K562 (cell line): ENCODE data around the gene UBE2QL1. TPM values are rescaled to one million over a fixed set of nuclear protein-coding genes. Genes with fewer than 3 reads are reported as not detected.

Experiments
- ATAC-seq: fragments of 200-7000 bp; cut with Tn5 transposase; 3 replicates; pipeline ENCODE4 v1.9.1; 2020; ENCODE audit warnings: moderate library complexity
- BruUV-seq: library from RNA; stranded (reverse); fragments of 400-500 nt; replicated peaks from 2 replicates; lab custom pipeline; 2021; lab: Mats Ljungman, UMichigan
- CTCF ChIA-PET: fragments of 300-600 bp; formaldehyde crosslinking; extraction: SDS; loops from one replicate; lab custom pipeline; 2021; ENCODE audit warnings: low intra/inter-chr PET ratio; lab: Yijun Ruan, JAX
- POLR2A ChIA-PET: fragments of 300-600, 350-650 bp; sonication (Branson Sonifier 250); formaldehyde crosslinking; extraction: SDS; loops from one replicate; lab custom pipeline; 2021; ENCODE audit warnings: antibody characterized with exemption, inconsistent platforms; lab: Yijun Ruan, JAX
- DNase-seq, 4 experiments: peaks; one replicate each; pipeline versions ENCODE4 v3.0.0 to v3.0.0-alpha.2; 2011 to 2018; ENCODE audit warnings: low spot score in 3 of 4, mixed read lengths in 3 of 4; ENCODE audit errors: extremely low read depth in 1 of 4
- FAIRE-seq: peaks from 2 replicates; lab custom pipeline; 2011; peaks lifted over from hg19 to GRCh38; lab: Jason Lieb, UNC
- H2AFZ ChIP-seq: 2 replicates; pipeline ENCODE4 v1.6.0; 2011; ENCODE audit warnings: low read depth, low read length, control low read depth, inconsistent platforms
- H3K27ac ChIP-seq: fragments of 200-600 bp; 3 replicates; pipeline ENCODE4 v1.8.0; 2011; ENCODE audit warnings: low read depth, mild to moderate bottlenecking, control low read depth, inconsistent platforms, low read length, moderate library complexity, mixed read lengths; ENCODE audit errors: extremely low read depth
- H3K27me3 ChIP-seq, 2 experiments: fragments of 300-600 bp in 1 of 2; 2 replicates in 1 of 2; 3 replicates in 1 of 2; pipeline versions ENCODE4 v1.6.0 to v1.8.0; 2011; ENCODE audit warnings: inconsistent platforms in 2 of 2, low read length in 2 of 2, mild to moderate bottlenecking in 1 of 2, mixed read lengths in 1 of 2, moderate library complexity in 1 of 2; ENCODE audit not compliant: control insufficient read depth in 2 of 2, insufficient read depth in 2 of 2
- H3K36me3 ChIP-seq: fragments of 300-600 bp; 3 replicates; pipeline ENCODE4 v1.8.0; 2011; ENCODE audit warnings: mild to moderate bottlenecking, low read length, inconsistent platforms; ENCODE audit not compliant: control insufficient read depth, insufficient read depth
- H3K4me1 ChIP-seq, 2 experiments: fragments of 200-600 bp in 1 of 2; replicated peaks in 1 of 2; 2 replicates in 1 of 2; 3 replicates in 1 of 2; pipeline versions ENCODE4 v1.5.1 to v1.8.0; 2011; ENCODE audit warnings: inconsistent platforms in 2 of 2, low read length in 2 of 2, mild to moderate bottlenecking in 1 of 2, mixed read lengths in 1 of 2, moderate library complexity in 1 of 2; ENCODE audit not compliant: control insufficient read depth in 2 of 2, insufficient read depth in 2 of 2
- H3K4me2 ChIP-seq: 2 replicates; pipeline ENCODE4 v1.6.1; 2011; ENCODE audit warnings: low read length, control low read depth, inconsistent platforms, mixed read lengths; ENCODE audit not compliant: insufficient read depth
- H3K4me3 ChIP-seq: fragments of 200-600 bp; sonication (generic), shearing (Covaris generic); 2 replicates; pipeline ENCODE4 v1.5.1; 2016; ENCODE audit warnings: control low read depth, inconsistent platforms
- H3K79me2 ChIP-seq: fragments of 200-600 bp; 3 replicates; pipeline ENCODE4 v1.8.0; 2011; ENCODE audit warnings: low read length, inconsistent platforms; ENCODE audit not compliant: control insufficient read depth, insufficient read depth
- H3K9ac ChIP-seq, 2 experiments: 2 replicates each; pipeline versions ENCODE4 v1.6.0 to v1.6.1; 2011; ENCODE audit warnings: low read depth in 2 of 2, low read length in 2 of 2, control low read depth in 1 of 2, inconsistent platforms in 1 of 2, mild to moderate bottlenecking in 1 of 2, mixed read lengths in 1 of 2; ENCODE audit not compliant: insufficient read depth in 1 of 2
- H3K9me1 ChIP-seq: one replicate; pipeline ENCODE4 v1.6.0; 2011; ENCODE audit warnings: inconsistent platforms, mild to moderate bottlenecking, low read length, moderate library complexity; ENCODE audit not compliant: control insufficient read depth, insufficient read depth
- H3K9me3 ChIP-seq: replicated peaks from 2 replicates; pipeline ENCODE4 v1.5.1; 2011; ENCODE audit warnings: low read depth, low read length, inconsistent platforms; ENCODE audit not compliant: control insufficient read depth, insufficient read depth
- H4K20me1 ChIP-seq: replicated peaks from 2 replicates; pipeline ENCODE4 v1.6.1; 2011; ENCODE audit warnings: low read length, inconsistent platforms, mixed read lengths; ENCODE audit not compliant: control insufficient read depth, insufficient read depth
- FOSL1 ChIP-seq: fragments of 200-800 bp; sonication (Bioruptor generic); conservative IDR thresholded peaks from 2 replicates; pipeline ENCODE4 v1.6.1; 2016; ENCODE audit warnings: missing genetic modification characterization, missing compliant biosample characterization
- GABPB2 ChIP-seq: fragments of 250-450 bp; sonication (Bioruptor Pico); conservative IDR thresholded peaks from 2 replicates; pipeline ENCODE4 v1.5.1; 2021; ENCODE audit warnings: mild to moderate bottlenecking
- HCFC1 ChIP-seq: IDR thresholded peaks from 2 replicates; pipeline ENCODE4 v1.6.1; 2012; ENCODE audit warnings: low read depth, low read length, improper control_type of control experiment
- MTA3 ChIP-seq: fragments of 450-650 bp; formaldehyde crosslinking; IDR thresholded peaks from 2 replicates; pipeline ENCODE4 v1.6.1; 2017; ENCODE audit warnings: mild to moderate bottlenecking, borderline replicate concordance
- PHF21A ChIP-seq: fragments of 450-650 bp; IDR thresholded peaks from 2 replicates; pipeline ENCODE4 v1.6.1; 2017; ENCODE audit warnings: low read depth, borderline replicate concordance
- SMARCB1 ChIP-seq: IDR thresholded peaks from 2 replicates; pipeline ENCODE4 v1.6.1; 2011; ENCODE audit warnings: improper control_type of control experiment, low read depth; ENCODE audit not compliant: insufficient read length
- ZNF175 ChIP-seq: fragments of 200-800 bp; sonication (Bioruptor generic); IDR thresholded peaks from 2 replicates; pipeline ENCODE4 v1.6.1; 2016; ENCODE audit warnings: low read depth, mild to moderate bottlenecking, missing genetic modification characterization, missing compliant biosample characterization
- ZNF217 ChIP-seq: sonication (generic); formaldehyde crosslinking; IDR thresholded peaks from 2 replicates; pipeline ENCODE4 v1.8.0; 2022; ENCODE audit warnings: mild to moderate bottlenecking, missing genetic modification reagents
- ZNF76 ChIP-seq: fragments of 250-450 bp; sonication (Bioruptor Pico); IDR thresholded peaks from 2 replicates; pipeline ENCODE4 v1.4.0; 2020; ENCODE audit warnings: mild to moderate bottlenecking, moderate library complexity, borderline replicate concordance
- WGBS: fragments of 100-300 bp; shearing (Covaris generic); methylation state at CpG from one replicate; pipeline ENCODE4 v1.1.6; 2016; ENCODE audit warnings: low coverage, mixed read lengths; ENCODE audit not compliant: insufficient coverage; ENCODE audit errors: missing lambda C conversion rate; 5-methylcytosine and 5-hydroxymethylcytosine counted together
- in situ Hi-C: fragments of 300-500 bp; cut with MboI; formaldehyde crosslinking; loops from 4 replicates; pipeline ENCODE4 v1.15.0; 2018; ENCODE audit warnings: inconsistent platforms, mixed read lengths
- intact Hi-C: fragments of 100-400 bp; cut with micrococcal nuclease; formaldehyde crosslinking; loops from 2 replicates; pipeline ENCODE4 v1.14.2; 2022
- polyA plus RNA-seq, 8 experiments: library from polyadenylated mRNA; depleted of rRNA in 4 of 8; stranded (reverse) in 5 of 8; unstranded in 3 of 8; fragments of >200 nt; fragmentation: Nextera tagmentation in 2 of 8; fragmentation: Illumina TruSeq in 1 of 8; extraction: Ambion mirVana in 2 of 8; extraction: Trizol in 1 of 8; gene quantifications; 2 replicates each; pipeline versions ENCODE4 v1.2.1 to v1.2.3, GENCODE V29; 2011 to 2014; ENCODE audit warnings: inconsistent platforms in 1 of 8, missing spikeins in 1 of 8
- total RNA-seq, 7 experiments: library from RNA; depleted of rRNA in 6 of 7; stranded (reverse); fragments of >200 nt in 6 of 7; fragmentation: Illumina TruSeq in 2 of 7; extraction: Trizol in 2 of 7; gene quantifications; 2 replicates each; pipeline versions ENCODE4 v1.2.1 to v1.2.3, GENCODE V29; 2011 to 2021; ENCODE audit warnings: low replicate concordance in 1 of 7
- TF ChIP-seq, protein P1 (sequence below): fragments of 450-650 bp; IDR thresholded peaks from 2 replicates; pipeline ENCODE4 v1.6.1; 2016; ENCODE audit warnings: missing biosample characterization, missing genetic modification characterization
- TF ChIP-seq, protein P2 (sequence below): sonication (generic); formaldehyde crosslinking; IDR thresholded peaks from 2 replicates; pipeline ENCODE4 v1.8.1; 2023; ENCODE audit warnings: mild to moderate bottlenecking, missing genetic modification reagents, moderate library complexity

UBE2QL1 gene
- total and polyA plus RNA-seq, 9 of the 15 experiments (the other 6 are each of a cell fraction or from before 2014, with no cell fraction given), result not detected

DNA sequence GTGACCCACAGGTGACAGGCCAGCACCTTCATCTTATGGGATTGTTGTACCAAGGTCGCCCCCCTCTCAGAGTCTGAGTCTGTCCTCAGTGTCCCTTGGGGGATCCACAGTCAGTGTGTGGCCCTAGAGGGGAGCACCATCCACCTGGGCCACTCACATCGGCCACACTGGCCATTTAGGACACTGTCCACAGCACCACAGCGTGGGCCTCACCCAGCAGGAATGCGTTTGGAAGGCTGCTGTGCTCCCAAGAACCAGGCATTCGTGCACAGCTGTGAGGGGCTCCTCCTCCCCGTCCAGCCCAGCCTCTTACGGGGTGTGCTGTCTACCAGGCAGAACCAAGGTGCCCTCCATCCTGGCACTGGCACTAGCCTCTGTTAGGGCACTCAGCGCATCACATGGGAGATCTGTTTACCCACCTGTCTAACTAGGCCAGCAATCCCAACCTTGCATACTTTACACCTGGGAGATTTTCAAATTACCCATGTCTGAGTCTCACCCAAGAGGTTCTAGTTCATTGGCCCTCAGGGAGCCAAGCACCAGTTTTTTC is 24.5 kb upstream of the UBE2QL1 start:
- Histone ChIP-seq H3K4me3 (no peak overlapping the region), H3K9me3 (no peaks in the 10 kb centered on the region), H3K36me3 (no peaks in the 10 kb centered on the region), H3K9ac (no peak overlapping the region), H3K27me3 (peaks cover 36 to 55% of the 10 kb centered on the region in 2 experiments), H2AFZ (no peak overlapping the region), H3K79me2 (no peaks in the 10 kb centered on the region), H3K4me1 (no peaks in the 10 kb centered on the region), H3K27ac (no peak overlapping the region), H3K4me2 (no peak overlapping the region), H3K9me1 (no peaks in the 10 kb centered on the region), H4K20me1 (0 out of 2 replicates have a peak, but pooled peaks cover 5% of the 10 kb centered on the region)
- ChIA-PET POLR2A (no interaction called here), CTCF (no interaction called here)
- no TSS peak for BruUV-seq
- under 1% methylated on average over 8 of the region's 8 CpGs for WGBS
- FAIRE-seq, result no peak
- no peak for ATAC-seq
- in situ Hi-C loops, result no loop called here
- TF ChIP-seq FOSL1 (no peak), PHF21A (no peak), ZNF76 (no peak), HCFC1 (no peak), MTA3 (no peak), GABPB2 (CRISPR knock-in tag) (no peak), SMARCB1 (no peak), ZNF217 (no peak), ZNF175 (no peak)
- TF ChIP-seq, protein P1, sequence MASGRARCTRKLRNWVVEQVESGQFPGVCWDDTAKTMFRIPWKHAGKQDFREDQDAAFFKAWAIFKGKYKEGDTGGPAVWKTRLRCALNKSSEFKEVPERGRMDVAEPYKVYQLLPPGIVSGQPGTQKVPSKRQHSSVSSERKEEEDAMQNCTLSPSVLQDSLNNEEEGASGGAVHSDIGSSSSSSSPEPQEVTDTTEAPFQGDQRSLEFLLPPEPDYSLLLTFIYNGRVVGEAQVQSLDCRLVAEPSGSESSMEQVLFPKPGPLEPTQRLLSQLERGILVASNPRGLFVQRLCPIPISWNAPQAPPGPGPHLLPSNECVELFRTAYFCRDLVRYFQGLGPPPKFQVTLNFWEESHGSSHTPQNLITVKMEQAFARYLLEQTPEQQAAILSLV (tag), result no peak
- TF ChIP-seq, protein P2, sequence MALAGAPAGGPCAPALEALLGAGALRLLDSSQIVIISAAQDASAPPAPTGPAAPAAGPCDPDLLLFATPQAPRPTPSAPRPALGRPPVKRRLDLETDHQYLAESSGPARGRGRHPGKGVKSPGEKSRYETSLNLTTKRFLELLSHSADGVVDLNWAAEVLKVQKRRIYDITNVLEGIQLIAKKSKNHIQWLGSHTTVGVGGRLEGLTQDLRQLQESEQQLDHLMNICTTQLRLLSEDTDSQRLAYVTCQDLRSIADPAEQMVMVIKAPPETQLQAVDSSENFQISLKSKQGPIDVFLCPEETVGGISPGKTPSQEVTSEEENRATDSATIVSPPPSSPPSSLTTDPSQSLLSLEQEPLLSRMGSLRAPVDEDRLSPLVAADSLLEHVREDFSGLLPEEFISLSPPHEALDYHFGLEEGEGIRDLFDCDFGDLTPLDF (CRISPR knock-in tag), result no peak
- intact Hi-C loops, result no loop called here
- no peak for DNase-seq
